K562 (cell line): ENCODE results near the gene RGL2. TPM values are rescaled to one million over a fixed set of nuclear protein-coding genes. Genes with fewer than 3 reads are reported as not detected.
A peak's percentile ranks its signal among the peaks of the same experiment; 100 is the strongest.

Source experiments
- CXXC5 ChIP-seq: fragments of 250-450 bp; sonication (Bioruptor Pico); IDR thresholded peaks from 2 replicates; pipeline ENCODE4 v1.8.0; 2022; ENCODE audit warnings: inconsistent platforms, mild to moderate bottlenecking, moderate library complexity
- HCFC1 ChIP-seq: IDR thresholded peaks from 2 replicates; pipeline ENCODE4 v1.6.1; 2012; ENCODE audit warnings: low read depth, low read length, improper control_type of control experiment
- HNRNPK ChIP-seq: fragments of 200-400 bp; formaldehyde crosslinking; IDR thresholded peaks from one replicate; pipeline ENCODE4 v1.6.1; 2018; ENCODE audit warnings: mild to moderate bottlenecking, low read depth, low read length; ENCODE audit not compliant: poor library complexity, severe bottlenecking
- HOMEZ ChIP-seq: fragments of 250-450 bp; sonication (Bioruptor Pico); IDR thresholded peaks from 2 replicates; pipeline ENCODE4 v1.4.0; 2020; ENCODE audit warnings: mild to moderate bottlenecking, moderate library complexity
- KLF13 ChIP-seq: fragments of 450-650 bp; IDR thresholded peaks from 2 replicates; pipeline ENCODE4 v1.6.1; 2016; ENCODE audit warnings: missing genetic modification characterization, low read depth, mild to moderate bottlenecking, missing compliant biosample characterization, moderate library complexity, borderline replicate concordance
- PHF8 ChIP-seq: fragments of 200-600 bp; sonication (generic); IDR thresholded peaks from 2 replicates; pipeline ENCODE4 v1.6.1; 2012; ENCODE audit warnings: mixed run types, mild to moderate bottlenecking, inconsistent platforms, low read length, moderate library complexity, borderline replicate concordance
- POLR2A ChIP-seq: fragments of 450-650 bp; conservative IDR thresholded peaks from 2 replicates; pipeline ENCODE4 v1.6.1; 2016
- POLR2B ChIP-seq: fragments of 450-650 bp; IDR thresholded peaks from 2 replicates; pipeline ENCODE4 v1.6.1; 2018; ENCODE audit warnings: low read depth; ENCODE audit not compliant: partially characterized antibody
- POLR2G ChIP-seq: fragments of 200-400 bp; formaldehyde crosslinking; IDR thresholded peaks from 2 replicates; pipeline ENCODE4 v1.6.1; 2017; ENCODE audit warnings: low read depth, mild to moderate bottlenecking, antibody characterized with exemption, low read length, moderate library complexity
- RBFOX2 ChIP-seq: fragments of 200-400 bp; formaldehyde crosslinking; IDR thresholded peaks from 2 replicates; pipeline ENCODE4 v1.6.1; 2017; ENCODE audit warnings: low read depth, mild to moderate bottlenecking, low read length, moderate library complexity
- SP1 ChIP-seq: sonication (generic); formaldehyde crosslinking; IDR thresholded peaks from 2 replicates; pipeline ENCODE4 v1.8.1; 2022; ENCODE audit warnings: mild to moderate bottlenecking, missing genetic modification reagents
- TCF3 ChIP-seq: sonication (generic); formaldehyde crosslinking; IDR thresholded peaks from 2 replicates; pipeline ENCODE4 v1.4.0; 2020; ENCODE audit warnings: mild to moderate bottlenecking, missing genetic modification reagents
- TEAD1 ChIP-seq, 2 experiments: fragments of 450-650 bp in 1 of 2; sonication (generic) in 1 of 2; formaldehyde crosslinking; IDR thresholded peaks; 2 replicates each; pipeline versions ENCODE4 v1.4.0 to v1.8.0; 2020 to 2022; ENCODE audit warnings: mild to moderate bottlenecking in 2 of 2, missing genetic modification reagents in 1 of 2
- TEAD4 ChIP-seq, 2 experiments: sonication (generic) in 1 of 2; formaldehyde crosslinking in 1 of 2; IDR thresholded peaks; 2 replicates each; pipeline versions ENCODE4 v1.6.1 to v1.8.0; 2012 to 2022; ENCODE audit warnings: borderline replicate concordance in 1 of 2, inconsistent platforms in 1 of 2, low read length in 1 of 2, mild to moderate bottlenecking in 1 of 2, missing genetic modification reagents in 1 of 2
- TOE1 ChIP-seq, 2 experiments: fragments of 450-650 bp in 1 of 2; sonication (generic) in 1 of 2; formaldehyde crosslinking in 1 of 2; IDR thresholded peaks; 2 replicates each; pipeline versions ENCODE4 v1.7.1 to v1.8.0; 2016 to 2022; ENCODE audit warnings: borderline replicate concordance in 2 of 2, mild to moderate bottlenecking in 2 of 2, antibody characterized with exemption in 1 of 2, inconsistent platforms in 1 of 2, low read depth in 1 of 2, missing genetic modification reagents in 1 of 2, moderate library complexity in 1 of 2
- ZBTB8A ChIP-seq: fragments of 450-650 bp; IDR thresholded peaks from 2 replicates; pipeline ENCODE4 v1.6.1; 2018; ENCODE audit warnings: mild to moderate bottlenecking, moderate library complexity; ENCODE audit not compliant: partially characterized antibody
- polyA plus RNA-seq, 8 experiments: library from polyadenylated mRNA; depleted of rRNA in 4 of 8; stranded (reverse) in 5 of 8; unstranded in 3 of 8; fragments of >200 nt; fragmentation: Nextera tagmentation in 2 of 8; fragmentation: Illumina TruSeq in 1 of 8; extraction: Ambion mirVana in 2 of 8; extraction: Trizol in 1 of 8; gene quantifications; 2 replicates each; pipeline versions ENCODE4 v1.2.1 to v1.2.3, GENCODE V29; 2011 to 2014; ENCODE audit warnings: inconsistent platforms in 1 of 8, missing spikeins in 1 of 8
- total RNA-seq, 7 experiments: library from RNA; depleted of rRNA in 6 of 7; stranded (reverse); fragments of >200 nt in 6 of 7; fragmentation: Illumina TruSeq in 2 of 7; extraction: Trizol in 2 of 7; gene quantifications; 2 replicates each; pipeline versions ENCODE4 v1.2.1 to v1.2.3, GENCODE V29; 2011 to 2021; ENCODE audit warnings: low replicate concordance in 1 of 7

Gene RGL2
- total and polyA plus RNA-seq, 9 of the 15 experiments (the other 6 are each of a cell fraction or from before 2014, with no cell fraction given), result 1.8 to 57.1 (median 19.5) TPM

- peak; percentile 84 for TF ChIP-seq SP1 (CRISPR knock-in tag)
- peak; percentile 54 for TF ChIP-seq CXXC5 (CRISPR knock-in tag)
- peak; percentile 13; the same call in 1 of the 2 replicates for TF ChIP-seq TCF3 (CRISPR knock-in tag)
- peak; percentile 57 for TF ChIP-seq HCFC1
- peak; percentile 95 for TF ChIP-seq TOE1 (IDR thresholded peaks at IDR 0.05; ENCODE audit: borderline replicate concordance)
- no peak for TF ChIP-seq TOE1 (CRISPR knock-in tag; IDR thresholded peaks at IDR 0.05; ENCODE audit: borderline replicate concordance, low read depth)
- TF ChIP-seq PHF8, result peak; percentile 48; the same call in 1 of the 2 replicates
- TF ChIP-seq POLR2A, result peak; percentile 72
- TF ChIP-seq RBFOX2, result peak; percentile 62
- TF ChIP-seq HOMEZ (CRISPR knock-in tag), result no peak
- peak; percentile 72 for TF ChIP-seq TEAD4 (IDR thresholded peaks at IDR 0.05; ENCODE audit: low read length)
- TF ChIP-seq TEAD4 (CRISPR knock-in tag; IDR thresholded peaks at IDR 0.05; ENCODE audit: borderline replicate concordance), result no peak
- peak; percentile 8; the same call in 1 of the 2 replicates for TF ChIP-seq KLF13 (tag)
- TF ChIP-seq TEAD1 (CRISPR knock-in tag; IDR thresholded peaks at IDR 0.05), result peak; percentile 71 to 96
- TF ChIP-seq HNRNPK, result no peak
- peak; percentile 73 for TF ChIP-seq POLR2B
- no peak for TF ChIP-seq ZBTB8A
- TF ChIP-seq POLR2G, result peak; percentile 79
Measured at GRCh38 chr6:33317669-33318425, 19.1 kb upstream of the RGL2 start, which contains the start of gene ZBTB22 (continued).
